Stimulated activated CD8-positive, alpha-beta memory T cell treated with anti-CD3 and anti-CD28 coated beads, Interleukin-4, amount 100 ng/mL, for 48 hours (primary cell): Measurements from ENCODE around the gene PTK6.
"Not testable (repeated sequence)": the region's sequence is repeated elsewhere in the genome, so short reads cannot be mapped to it uniquely, and the experiment has no call there.

Experiments used
- DNase-seq: peaks from one replicate; pipeline ENCODE4 v3.0.0-alpha.2; 2020

The PTK6 gene

GRCh38 chr20:63536997-63537524, at the start of gene PTK6:
PTK6 (minus strand) TSS chr20:63537376; CDS start chr20:63537314, 62 bp downstream.
- DNase-seq, result no peak

- DNase-seq, result no peak
Measured at GRCh38 chr20:63586797-63587196, 49.6 kb upstream of the PTK6 start.

GRCh38 chr20:63585616-63586565, 48.7 kb upstream of the PTK6 start:
- no peak for DNase-seq

- DNase-seq, result no peak
Measured at GRCh38 chr20:63582382-63583063, 45.3 kb upstream of the PTK6 start.

GRCh38 chr20:63580796-63581461, 43.8 kb upstream of the PTK6 start:
- DNase-seq, result peak; percentile 76

- DNase-seq, result no peak
Measured at GRCh38 chr20:63579017-63579694, 42.0 kb upstream of the PTK6 start.

- no peak for DNase-seq
Measured at GRCh38 chr20:63578224-63579016, 41.2 kb upstream of the PTK6 start.

GRCh38 chr20:63577317-63577894, 40.2 kb upstream of the PTK6 start:
- DNase-seq, result no peak

- DNase-seq, result no peak
Measured at GRCh38 chr20:63576311-63576710, 39.1 kb upstream of the PTK6 start.

GRCh38 chr20:63574829-63575743, 37.9 kb upstream of the PTK6 start:
- no peak for DNase-seq

- DNase-seq, result peak; percentile 65
Measured at GRCh38 chr20:63574156-63574828, 37.1 kb upstream of the PTK6 start, which contains the start of gene HELZ2. HELZ2 (minus strand) TSS chr20:63574239; CDS start chr20:63572385, 1,854 bp downstream.

GRCh38 chr20:63573647-63574131, 36.5 kb upstream of the PTK6 start:
- no peak for DNase-seq

GRCh38 chr20:63572788-63573646, 35.8 kb upstream of the PTK6 start:
- no peak for DNase-seq

- DNase-seq, result no peak
Measured at GRCh38 chr20:63572071-63572787, 35.1 kb upstream of the PTK6 start.

- not testable (repeated sequence) for DNase-seq
Measured at GRCh38 chr20:63571087-63571478, 33.9 kb upstream of the PTK6 start.

- DNase-seq, result no peak
Measured at GRCh38 chr20:63570281-63571086, 33.3 kb upstream of the PTK6 start.
